Activated T-cell treated with anti-CD3 and anti-CD28 coated beads, Interleukin-2, amount 50 U/mL, for 4 hours (primary cell): ENCODE data around the gene ECI1. TPM values are rescaled to one million over a fixed set of nuclear protein-coding genes. Genes with fewer than 3 reads are reported as not detected.
"Not testable (repeated sequence)": the region's sequence is repeated elsewhere in the genome, so short reads cannot be mapped to it uniquely, and the experiment has no call there.

ENCODE experiments used
- ATAC-seq, 2 donors: fragments of 200-7000 bp; cut with Tn5 transposase; one replicate each; pipeline ENCODE4 v1.10.0; 2021
- DNase-seq: peaks from one replicate; pipeline ENCODE4 v3.0.0-alpha.2; 2020
- H3K27me3 Mint-ChIP-seq: one replicate; pipeline ENCODE4 v1.8.0; 2021; ENCODE audit warnings: low read depth, mixed read lengths
- H3K36me3 Mint-ChIP-seq: one replicate; pipeline ENCODE4 v1.8.0; 2022; ENCODE audit warnings: mixed read lengths; ENCODE audit not compliant: insufficient read depth
- H3K4me1 Mint-ChIP-seq: one replicate; pipeline ENCODE4 v1.8.0; 2021; ENCODE audit warnings: low read depth, mixed read lengths
- H3K4me3 Mint-ChIP-seq: one replicate; pipeline ENCODE4 v1.8.0; 2021; ENCODE audit warnings: mild to moderate bottlenecking, moderate library complexity, mixed read lengths
- H3K9me3 Mint-ChIP-seq: one replicate; pipeline ENCODE4 v1.8.0; 2021; ENCODE audit warnings: mixed read lengths
- total RNA-seq, 3 donors: library from RNA; stranded (reverse); gene quantifications; one replicate each; pipeline ENCODE4 v1.2.1, GENCODE V29; 2021

The ECI1 gene
- total RNA-seq, 3 donors from 2014 or later, result 21.6 to 23.8 (median 22.5) TPM

- Mint-ChIP-seq H3K4me3 (peak overlapping the region; percentile 85), H3K36me3 (peaks cover 15% of the 10 kb centered on the region), H3K4me1 (peaks cover 10% of the 10 kb centered on the region), H3K27me3 (no peaks in the 10 kb centered on the region), H3K9me3 (no peaks in the 10 kb centered on the region)
- ATAC-seq (peak; percentile 38 to 45), DNase-seq (peak; percentile 30)
Measured at GRCh38 chr16:2250652-2251295, 613 bp downstream of the ECI1 start.

- Mint-ChIP-seq H3K4me3 (no peak overlapping the region), H3K36me3 (peaks cover 5% of the 10 kb centered on the region), H3K27me3 (no peaks in the 10 kb centered on the region), H3K9me3 (no peaks in the 10 kb centered on the region), H3K4me1 (peaks cover 3% of the 10 kb centered on the region)
- ATAC-seq (no peak), DNase-seq (no peak)
Measured at GRCh38 chr16:2246301-2246885, 5.0 kb downstream of the ECI1 start.

GRCh38 chr16:2244926-2245795, 6.2 kb downstream of the ECI1 start:
- Mint-ChIP-seq H3K27me3 (no peaks in the 10 kb centered on the region), H3K4me1 (no peaks in the 10 kb centered on the region), H3K36me3 (peaks cover 5% of the 10 kb centered on the region), H3K4me3 (no peak overlapping the region), H3K9me3 (no peaks in the 10 kb centered on the region)
- ATAC-seq, result no peak
- no peak for DNase-seq

DNA sequence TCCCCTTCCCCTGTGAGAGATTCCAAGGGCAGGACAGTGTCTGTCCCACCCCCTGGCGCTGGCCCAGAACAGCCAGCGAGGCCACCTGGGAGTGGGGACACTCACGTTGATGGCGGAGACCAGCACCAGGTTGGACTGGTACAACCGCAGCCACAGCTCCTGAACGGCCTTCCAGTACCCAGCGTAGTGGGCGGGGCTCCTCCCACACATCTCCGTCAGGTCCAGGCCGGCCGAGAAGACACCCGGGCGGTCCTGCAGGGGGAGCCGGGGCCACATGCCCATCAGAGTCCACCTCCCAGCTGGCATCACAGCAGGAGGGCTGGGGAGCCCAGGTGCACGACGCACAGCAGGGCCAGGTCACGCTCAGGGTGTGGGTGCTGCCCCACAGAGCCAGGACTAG, 7.1 kb downstream of the ECI1 start:
- peaks cover 5% of the 10 kb centered on the region for H3K36me3 Mint-ChIP-seq
- H3K9me3 Mint-ChIP-seq, result no peaks in the 10 kb centered on the region
- DNase-seq, result no peak
- no peaks in the 10 kb centered on the region for H3K4me1 Mint-ChIP-seq
- ATAC-seq, result no peak
- H3K27me3 Mint-ChIP-seq, result no peaks in the 10 kb centered on the region
- H3K4me3 Mint-ChIP-seq, result no peak overlapping the region

GRCh38 chr16:2243781-2244180, 7.6 kb downstream of the ECI1 start:
- Mint-ChIP-seq H3K27me3 (no peaks in the 10 kb centered on the region), H3K4me3 (no peak overlapping the region), H3K4me1 (no peaks in the 10 kb centered on the region), H3K36me3 (peaks cover 5% of the 10 kb centered on the region), H3K9me3 (no peaks in the 10 kb centered on the region)
- ATAC-seq (peak in 1 of 2 donors; percentile 25), DNase-seq (no peak)

GRCh38 chr16:2243031-2243528, 8.3 kb downstream of the ECI1 start:
- no peak for DNase-seq
- Mint-ChIP-seq H3K4me1 (no peaks in the 10 kb centered on the region), H3K4me3 (no peak overlapping the region), H3K27me3 (no peaks in the 10 kb centered on the region), H3K9me3 (no peaks in the 10 kb centered on the region), H3K36me3 (peaks cover 5% of the 10 kb centered on the region)
- ATAC-seq, result no peak

- H3K9me3 Mint-ChIP-seq, result no peaks in the 10 kb centered on the region
- DNase-seq (no peak), ATAC-seq (no peak)
- peaks cover 5% of the 10 kb centered on the region for H3K36me3 Mint-ChIP-seq
- no peaks in the 10 kb centered on the region for H3K4me1 Mint-ChIP-seq
- H3K27me3 Mint-ChIP-seq, result no peaks in the 10 kb centered on the region
- H3K4me3 Mint-ChIP-seq, result no peak overlapping the region
Measured at GRCh38 chr16:2242598-2242997, 8.8 kb downstream of the ECI1 start.

DNA sequence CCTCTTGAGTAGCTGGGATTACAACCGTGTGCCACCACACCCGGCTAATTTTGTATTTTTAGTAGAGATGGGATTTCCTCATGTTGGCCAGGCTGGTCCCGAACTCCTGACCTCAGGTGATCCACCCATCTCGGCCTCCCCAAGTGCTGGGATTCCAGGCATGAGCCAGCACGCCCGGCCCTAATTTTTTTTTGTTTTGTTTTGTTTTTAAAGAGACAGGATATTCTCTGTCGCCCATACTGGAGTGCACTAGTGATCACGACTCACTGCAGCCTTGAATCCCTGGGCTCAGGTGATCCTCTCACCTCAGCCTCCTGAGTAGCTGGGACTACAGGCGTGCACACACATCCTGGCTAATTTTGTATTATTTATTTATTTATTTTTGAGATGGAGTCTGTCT, 11.1 kb downstream of the ECI1 start:
- DNase-seq, ATAC-seq, H3K4me1 Mint-ChIP-seq, H3K9me3 Mint-ChIP-seq, H3K27me3 Mint-ChIP-seq, H3K36me3 Mint-ChIP-seq, H3K4me3 Mint-ChIP-seq: not testable (repeated sequence)

DNA sequence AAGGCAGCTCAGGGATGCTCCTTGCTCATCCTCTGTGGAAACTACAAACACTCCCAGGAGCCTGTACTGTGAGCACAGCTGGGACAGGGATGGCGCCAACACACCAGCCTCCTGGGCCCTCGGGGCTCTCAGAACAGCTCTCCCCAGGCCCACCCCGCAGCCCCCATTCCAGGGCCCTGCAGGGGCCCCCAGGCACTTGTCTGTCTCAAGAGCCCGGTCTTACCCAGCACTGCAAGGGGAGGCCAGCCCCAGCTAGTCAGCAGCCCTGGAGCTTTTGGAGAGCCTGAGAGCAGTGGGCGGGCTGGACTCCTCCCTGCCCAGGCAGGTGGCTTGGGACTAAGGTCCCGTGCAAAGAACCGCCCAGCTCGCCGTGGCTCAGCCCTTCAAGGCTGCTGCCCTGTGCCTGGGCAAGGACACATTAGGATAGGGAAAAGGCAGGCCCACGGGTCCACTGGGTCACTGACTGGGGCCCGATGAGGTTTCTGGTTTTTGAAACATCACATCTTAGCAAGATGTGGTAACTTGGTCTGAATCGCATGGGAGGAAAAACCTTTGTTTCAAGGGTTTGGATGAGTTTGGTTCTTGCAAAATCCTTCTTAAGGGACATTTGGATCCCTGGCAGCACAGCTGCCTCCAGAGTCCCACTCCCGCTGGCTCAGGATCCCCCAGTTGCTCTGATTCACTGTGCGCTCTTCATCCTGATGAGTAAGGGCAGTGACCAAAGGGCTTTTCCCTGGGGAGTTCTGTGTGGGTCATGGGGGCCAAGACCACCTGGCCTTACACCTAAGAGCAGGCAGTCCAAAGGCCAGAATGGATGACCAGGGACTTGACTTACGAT, 12.3 kb downstream of the ECI1 start:
- H3K36me3 Mint-ChIP-seq, result peaks cover 10% of the 10 kb centered on the region
- no peaks in the 10 kb centered on the region for H3K4me1 Mint-ChIP-seq
- H3K27me3 Mint-ChIP-seq, result no peaks in the 10 kb centered on the region
- DNase-seq (no peak), ATAC-seq (no peak)
- H3K4me3 Mint-ChIP-seq, result no peak overlapping the region
- H3K9me3 Mint-ChIP-seq, result no peaks in the 10 kb centered on the region

DNA sequence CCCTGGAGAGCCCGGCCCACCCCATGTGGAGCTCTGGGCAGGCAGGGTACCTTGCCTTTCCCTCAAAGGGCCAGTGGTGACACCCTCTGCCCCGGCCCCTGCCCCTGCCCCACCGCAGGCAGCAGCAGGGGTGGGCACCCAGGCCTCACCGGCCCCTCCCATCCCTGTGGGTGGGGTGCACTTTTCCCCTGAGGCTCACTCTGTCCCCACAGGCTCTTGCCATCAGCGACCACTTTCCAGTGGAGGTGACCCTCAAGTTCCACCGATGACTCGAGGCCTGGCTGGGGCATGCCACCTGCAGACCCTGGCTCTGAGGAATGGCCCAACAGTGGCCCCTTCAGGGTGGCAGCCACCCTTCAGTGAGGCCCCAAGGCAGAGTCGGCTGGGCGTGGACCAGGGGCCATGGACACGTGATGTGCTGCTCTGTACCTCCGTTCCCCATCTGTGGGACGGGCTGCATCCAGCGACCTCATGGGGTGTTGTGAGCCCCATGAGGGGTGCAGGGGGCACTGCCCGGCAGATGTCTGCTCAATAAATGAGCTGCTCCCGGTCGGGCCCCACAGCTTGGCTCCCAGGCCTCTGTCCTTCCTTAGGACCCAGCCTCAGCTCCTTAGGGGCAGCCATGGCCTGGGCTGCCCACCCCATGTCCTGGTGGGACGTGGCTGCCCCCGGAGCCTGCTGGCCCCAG, 13.1 kb downstream of the ECI1 start:
- Mint-ChIP-seq H3K4me3 (no peak overlapping the region), H3K36me3 (peaks cover 13% of the 10 kb centered on the region)

DNA sequence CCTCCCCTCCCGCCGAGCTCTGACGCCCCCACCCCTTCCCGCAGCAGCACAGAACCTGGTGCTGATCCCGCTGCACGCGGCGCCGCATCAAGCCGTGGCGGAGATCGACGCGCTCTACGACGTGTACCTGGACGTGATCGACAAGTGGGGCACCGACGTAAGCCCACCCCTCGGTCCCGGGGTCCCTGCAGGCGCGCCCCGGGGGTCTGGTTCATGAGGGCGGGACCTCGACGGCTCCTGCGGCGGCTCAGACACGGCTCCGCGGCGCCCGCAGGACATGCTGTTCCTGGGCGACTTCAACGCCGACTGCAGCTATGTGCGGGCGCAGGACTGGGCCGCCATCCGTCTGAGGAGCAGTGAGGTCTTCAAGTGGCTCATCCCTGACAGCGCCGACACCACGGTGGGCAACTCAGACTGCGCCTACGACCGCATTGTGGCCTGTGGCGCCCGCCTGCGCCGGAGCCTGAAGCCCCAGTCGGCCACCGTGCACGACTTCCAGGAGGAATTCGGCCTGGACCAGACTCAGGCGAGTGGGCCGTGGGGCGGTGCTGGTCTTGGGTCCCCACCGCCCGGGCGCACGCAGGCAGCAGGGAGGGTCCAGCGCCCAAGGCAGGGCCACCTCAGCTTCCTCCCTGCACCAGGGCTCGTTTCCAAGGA, 13.8 kb downstream of the ECI1 start:
- ATAC-seq (no peak), DNase-seq (no peak)
- no peaks in the 10 kb centered on the region for H3K9me3 Mint-ChIP-seq
- H3K36me3 Mint-ChIP-seq, result peaks cover 13% of the 10 kb centered on the region
- H3K4me1 Mint-ChIP-seq, result no peaks in the 10 kb centered on the region
- H3K4me3 Mint-ChIP-seq, result no peak overlapping the region
- H3K27me3 Mint-ChIP-seq, result no peaks in the 10 kb centered on the region

More for the DNA sequence above, 13.1 kb downstream of the ECI1 start:
- Mint-ChIP-seq H3K9me3 (no peaks in the 10 kb centered on the region), H3K4me1 (no peaks in the 10 kb centered on the region), H3K27me3 (no peaks in the 10 kb centered on the region)
- no peak for DNase-seq
- ATAC-seq, result no peak

DNA sequence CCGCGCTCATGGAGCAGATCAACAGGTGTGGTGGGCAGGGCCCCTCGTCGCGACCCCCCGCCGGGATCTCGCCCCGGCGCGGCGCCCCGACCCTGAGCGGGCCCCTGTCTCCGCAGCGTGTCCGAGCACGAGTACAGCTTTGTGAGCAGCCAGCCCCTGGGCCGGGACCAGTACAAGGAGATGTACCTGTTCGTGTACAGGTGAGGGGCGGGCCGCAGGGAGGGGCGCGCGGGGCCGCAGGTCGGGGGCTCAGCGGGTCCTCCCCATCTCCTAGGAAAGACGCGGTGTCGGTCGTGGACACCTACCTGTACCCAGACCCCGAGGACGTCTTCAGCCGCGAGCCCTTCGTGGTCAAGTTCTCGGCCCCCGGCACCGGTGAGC, 14.3 kb downstream of the ECI1 start:
- H3K4me3 Mint-ChIP-seq, result no peak overlapping the region
- DNase-seq, result no peak
- ATAC-seq, result no peak
- H3K4me1 Mint-ChIP-seq, result no peaks in the 10 kb centered on the region
- H3K27me3 Mint-ChIP-seq, result no peaks in the 10 kb centered on the region
- H3K9me3 Mint-ChIP-seq, result no peaks in the 10 kb centered on the region
- peaks cover 11% of the 10 kb centered on the region for H3K36me3 Mint-ChIP-seq

DNA sequence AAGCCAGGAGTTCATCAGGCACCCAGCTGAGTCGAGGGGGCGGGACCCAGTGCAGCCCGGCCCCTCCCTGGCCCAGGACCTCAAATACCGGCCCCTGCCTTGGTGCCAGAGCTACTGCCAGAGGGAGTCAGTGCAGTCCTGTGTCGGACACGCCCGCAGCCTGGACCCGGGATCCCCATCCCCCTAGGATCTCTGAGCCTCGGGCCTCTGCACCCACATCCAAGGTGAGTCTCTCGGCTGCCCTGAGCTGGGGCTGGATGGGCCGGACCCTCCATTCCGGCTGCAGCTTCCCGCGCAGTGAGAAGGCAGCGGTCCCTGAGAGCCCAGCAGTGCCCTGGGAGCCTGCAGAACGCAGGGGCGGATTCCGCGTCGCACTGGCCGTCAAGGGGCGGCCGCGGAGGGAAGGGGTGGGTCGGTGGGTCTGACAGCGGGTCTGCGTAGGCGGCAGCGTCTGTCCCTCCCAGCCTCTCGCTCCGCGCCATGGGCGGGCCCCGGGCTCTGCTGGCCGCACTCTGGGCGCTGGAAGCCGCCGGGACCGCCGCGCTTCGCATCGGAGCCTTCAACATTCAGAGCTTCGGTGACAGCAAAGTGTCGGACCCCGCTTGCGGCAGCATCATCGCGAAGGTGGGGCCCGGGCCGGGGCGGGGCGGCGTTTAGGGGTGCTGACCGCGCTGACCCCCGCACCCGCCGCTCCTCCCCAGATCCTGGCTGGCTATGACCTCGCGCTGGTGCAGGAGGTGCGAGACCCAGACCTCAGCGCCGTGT, 14.9 kb downstream of the ECI1 start, which contains the start of gene DNASE1L2:
Gene DNASE1L2, plus strand, starts transcription at position 108 of the 765 bp plus-strand sequence. Its CDS starts 373 bp downstream, at position 481.
- no peak for DNase-seq
- H3K27me3 Mint-ChIP-seq, result no peaks in the 10 kb centered on the region
- peak in 1 of 2 donors; percentile 23 for ATAC-seq
- H3K4me1 Mint-ChIP-seq, result no peaks in the 10 kb centered on the region
- H3K4me3 Mint-ChIP-seq, result no peak within 1 kb of the TSS
- H3K9me3 Mint-ChIP-seq, result no peaks in the 10 kb centered on the region
- peaks cover 14% of the 10 kb centered on the region for H3K36me3 Mint-ChIP-seq
